ENCODE data around the gene NOL7. TPM values are rescaled to one million over a fixed set of nuclear protein-coding genes. Genes with fewer than 3 reads are reported as not detected.

Gene NOL7
- total RNA-seq, 1 donor from 2014 or later: 40.5 TPM

GRCh38 chr6:13649393-13649792 lies 34.3 kb downstream of the NOL7 start:
- Mint-ChIP-seq H3K27me3 (no peaks in the 10 kb centered on the region), H3K27ac (peak overlapping the region; percentile 15), H3K4me1 (ENCODE audit: low read depth) (peaks cover 8% of the 10 kb centered on the region), H3K36me3 (ENCODE audit: insufficient read depth) (peaks cover 8% of the 10 kb centered on the region), H3K4me3 (ENCODE audit: low read depth) (no peak overlapping the region), H3K9me3 (ENCODE audit: low read depth) (no peaks in the 10 kb centered on the region)
- no peak for DNase-seq (ENCODE audit: low spot score, unreplicated experiment)
- TF ChIP-seq CTCF (IDR thresholded peaks at IDR 0.05; ENCODE audit: unreplicated experiment): no peak

GRCh38 chr6:13653296-13653695 lies 38.2 kb downstream of the NOL7 start:
- Mint-ChIP-seq H3K27ac (no peak overlapping the region), H3K4me3 (ENCODE audit: low read depth) (no peak overlapping the region), H3K27me3 (no peaks in the 10 kb centered on the region), H3K36me3 (ENCODE audit: insufficient read depth) (peaks cover 11% of the 10 kb centered on the region), H3K4me1 (ENCODE audit: low read depth) (peaks cover 8% of the 10 kb centered on the region), H3K9me3 (ENCODE audit: low read depth) (no peaks in the 10 kb centered on the region)
- no peak for TF ChIP-seq CTCF (IDR thresholded peaks at IDR 0.05; ENCODE audit: unreplicated experiment)
- no peak for DNase-seq (ENCODE audit: low spot score, unreplicated experiment)

- DNase-seq (ENCODE audit: low spot score, unreplicated experiment): no peak
- H3K27ac Mint-ChIP-seq: no peak overlapping the region
- peaks cover 8% of the 10 kb centered on the region for H3K36me3 Mint-ChIP-seq (ENCODE audit: insufficient read depth)
- H3K27me3 Mint-ChIP-seq: no peaks in the 10 kb centered on the region
- H3K4me1 Mint-ChIP-seq (ENCODE audit: low read depth): peaks cover 3% of the 10 kb centered on the region
- TF ChIP-seq CTCF (IDR thresholded peaks at IDR 0.05; ENCODE audit: unreplicated experiment): no peak
- H3K4me3 Mint-ChIP-seq (ENCODE audit: low read depth): no peak overlapping the region
- H3K9me3 Mint-ChIP-seq (ENCODE audit: low read depth): no peaks in the 10 kb centered on the region
Observed at GRCh38 chr6:13654496-13654895, 39.4 kb downstream of the NOL7 start.

GRCh38 chr6:13655700-13656099 lies 40.6 kb downstream of the NOL7 start:
- Mint-ChIP-seq H3K4me3 (ENCODE audit: low read depth) (no peak overlapping the region), H3K27me3 (no peaks in the 10 kb centered on the region), H3K4me1 (ENCODE audit: low read depth) (peaks cover 1% of the 10 kb centered on the region), H3K27ac (no peak overlapping the region), H3K36me3 (ENCODE audit: insufficient read depth) (peaks cover 7% of the 10 kb centered on the region), H3K9me3 (ENCODE audit: low read depth) (no peaks in the 10 kb centered on the region)
- DNase-seq (ENCODE audit: low spot score, unreplicated experiment): no peak
- TF ChIP-seq CTCF (IDR thresholded peaks at IDR 0.05; ENCODE audit: unreplicated experiment): no peak

- TF ChIP-seq CTCF (IDR thresholded peaks at IDR 0.05; ENCODE audit: unreplicated experiment): no peak
- Mint-ChIP-seq H3K9me3 (ENCODE audit: low read depth) (no peaks in the 10 kb centered on the region), H3K4me3 (ENCODE audit: low read depth) (no peak overlapping the region), H3K27ac (no peak overlapping the region), H3K27me3 (no peaks in the 10 kb centered on the region), H3K4me1 (ENCODE audit: low read depth) (peaks cover 28% of the 10 kb centered on the region), H3K36me3 (ENCODE audit: insufficient read depth) (peaks cover 3% of the 10 kb centered on the region)
- no peak for DNase-seq (ENCODE audit: low spot score, unreplicated experiment)
Observed at GRCh38 chr6:13660273-13660672, 45.1 kb downstream of the NOL7 start.

Data from progenitor cell of endocrine pancreas (in vitro differentiated cells).